GM11168 (cell line): ENCODE measurements around the gene ZNF536.
"Not testable (repeated sequence)": the region's sequence is repeated elsewhere in the genome, so short reads cannot be mapped to it uniquely, and the experiment has no call there.

ENCODE experiments used
- in situ Hi-C: fragments of 300-500 bp; cut with MboI; formaldehyde crosslinking; loops from one replicate; pipeline ENCODE4 v1.12.0; 2022; ENCODE audit warnings: low sequenced_read_pairs; ENCODE audit not compliant: unreplicated experiment

Gene ZNF536

GRCh38 chr19:30386551-30387143 is 14.5 kb downstream of the ZNF536 start:
- in situ Hi-C loops, result no loop called here

GRCh38 chr19:30387311-30388115 is 15.3 kb downstream of the ZNF536 start:
- in situ Hi-C loops, result no loop called here

- in situ Hi-C loops, result no loop called here
These were observed 16.1 kb downstream of the ZNF536 start for GRCh38 chr19:30388327-30388726.

- in situ Hi-C loops, result no loop called here
These were observed 16.6 kb downstream of the ZNF536 start for GRCh38 chr19:30388819-30389218.

GRCh38 chr19:30390356-30390988 is 18.3 kb downstream of the ZNF536 start:
- in situ Hi-C loops, result no loop called here

GRCh38 chr19:30391052-30391451 is 18.9 kb downstream of the ZNF536 start:
- in situ Hi-C loops, result no loop called here

GRCh38 chr19:30391554-30392551 is 19.7 kb downstream of the ZNF536 start:
- in situ Hi-C loops, result no loop called here

- in situ Hi-C loops, result no loop called here
These were observed 20.9 kb downstream of the ZNF536 start for GRCh38 chr19:30393046-30393445.

- in situ Hi-C loops, result no loop called here
These were observed 21.7 kb downstream of the ZNF536 start for GRCh38 chr19:30393729-30394480.

- in situ Hi-C loops, result no loop called here
These were observed 22.4 kb downstream of the ZNF536 start for GRCh38 chr19:30394481-30395151.

- in situ Hi-C loops, result no loop called here
These were observed 23.1 kb downstream of the ZNF536 start for GRCh38 chr19:30395283-30395682.

- in situ Hi-C loops, result not testable (repeated sequence)
These were observed 26.4 kb downstream of the ZNF536 start for GRCh38 chr19:30398539-30398938.

- in situ Hi-C loops, result no loop called here
These were observed 29.8 kb downstream of the ZNF536 start for GRCh38 chr19:30401956-30402355.

- in situ Hi-C loops, result no loop called here
These were observed 30.4 kb downstream of the ZNF536 start for GRCh38 chr19:30402436-30403202.

GRCh38 chr19:30403203-30403985 is 31.2 kb downstream of the ZNF536 start:
- in situ Hi-C loops, result no loop called here

GRCh38 chr19:30406220-30407067 is 34.3 kb downstream of the ZNF536 start:
- in situ Hi-C loops, result no loop called here
